Loucy (cell line): Measurements from ENCODE around the gene ZNF582.

Source experiments
- H2AFZ ChIP-seq: fragments of 200-600 bp; sonication (generic); 2 replicates; pipeline ENCODE4 v1.6.0; 2016; ENCODE audit warnings: antibody characterized with exemption, mild to moderate bottlenecking, low read length, moderate library complexity
- H3F3A ChIP-seq: fragments of 200-600 bp; 2 replicates; pipeline ENCODE4 v1.6.0; 2016; ENCODE audit warnings: antibody characterized with exemption, low read depth, mild to moderate bottlenecking
- H3K27me3 ChIP-seq: fragments of 200-600 bp; sonication (generic); 2 replicates; pipeline ENCODE4 v1.6.1; 2014; ENCODE audit warnings: low read length, mild to moderate bottlenecking; ENCODE audit not compliant: insufficient read depth, poor library complexity, severe bottlenecking
- H3K36me3 ChIP-seq: fragments of 200-600 bp; sonication (generic); 2 replicates; pipeline ENCODE4 v1.6.1; 2016; ENCODE audit warnings: low read length; ENCODE audit not compliant: insufficient read depth
- H3K4me1 ChIP-seq: fragments of 200-600 bp; sonication (generic); 2 replicates; pipeline ENCODE4 v1.5.1; 2014; ENCODE audit warnings: low read length, mild to moderate bottlenecking; ENCODE audit not compliant: insufficient read depth, poor library complexity, severe bottlenecking
- H3K4me2 ChIP-seq: fragments of 200-600 bp; sonication (generic); 2 replicates; pipeline ENCODE4 v1.6.0; 2014; ENCODE audit warnings: antibody characterized with exemption, low read length, low read depth, mild to moderate bottlenecking; ENCODE audit not compliant: poor library complexity, severe bottlenecking
- H3K4me3 ChIP-seq: fragments of 200-600 bp; sonication (generic); 2 replicates; pipeline ENCODE4 v1.5.1; 2014; ENCODE audit warnings: low read length, mild to moderate bottlenecking, mixed read lengths; ENCODE audit not compliant: poor library complexity, severe bottlenecking
- H3K79me2 ChIP-seq: fragments of 200-600 bp; sonication (generic); 2 replicates; pipeline ENCODE4 v1.6.1; 2014; ENCODE audit warnings: low read length; ENCODE audit not compliant: insufficient read depth
- H3K9ac ChIP-seq: fragments of 200-600 bp; sonication (generic); 2 replicates; pipeline ENCODE4 v1.6.0; 2014; ENCODE audit warnings: mild to moderate bottlenecking, low read depth, low read length, moderate library complexity; ENCODE audit not compliant: poor library complexity, severe bottlenecking
- H3K9me2 ChIP-seq: fragments of 200-600 bp; sonication (generic); replicated peaks from 2 replicates; pipeline ENCODE4 v1.6.1; 2016; ENCODE audit warnings: low read depth, low read length, mixed read lengths
- H3K9me3 ChIP-seq: fragments of 200-600 bp; sonication (generic); 2 replicates; pipeline ENCODE4 v1.6.1; 2014; ENCODE audit warnings: mild to moderate bottlenecking, antibody characterized with exemption, low read length, low read depth; ENCODE audit not compliant: insufficient read depth
- H4K20me1 ChIP-seq: fragments of 200-600 bp; sonication (generic); 2 replicates; pipeline ENCODE4 v1.6.0; 2014; ENCODE audit warnings: antibody characterized with exemption, low read length, mild to moderate bottlenecking; ENCODE audit not compliant: insufficient read depth, poor library complexity, severe bottlenecking
- EZH2phosphoT487 ChIP-seq: fragments of 200-600 bp; IDR thresholded peaks from 2 replicates; pipeline ENCODE4 v1.6.1; 2018; ENCODE audit warnings: antibody characterized with exemption, mild to moderate bottlenecking, moderate library complexity, borderline replicate concordance
- TF ChIP-seq, protein P1 (sequence below): fragments of 200-600 bp; sonication (generic); conservative IDR thresholded peaks from 2 replicates; pipeline ENCODE4 v1.5.1; 2014; ENCODE audit warnings: mild to moderate bottlenecking, antibody characterized with exemption, low read length

The ZNF582 gene

GRCh38 chr19:56393119-56394012 lies at the start of gene ZNF582:
ZNF582 (minus strand) TSS chr19:56393534; CDS start chr19:56391752, 1,782 bp downstream.
- TF ChIP-seq EZH2phosphoT487: no peak
- TF ChIP-seq, protein P1, sequence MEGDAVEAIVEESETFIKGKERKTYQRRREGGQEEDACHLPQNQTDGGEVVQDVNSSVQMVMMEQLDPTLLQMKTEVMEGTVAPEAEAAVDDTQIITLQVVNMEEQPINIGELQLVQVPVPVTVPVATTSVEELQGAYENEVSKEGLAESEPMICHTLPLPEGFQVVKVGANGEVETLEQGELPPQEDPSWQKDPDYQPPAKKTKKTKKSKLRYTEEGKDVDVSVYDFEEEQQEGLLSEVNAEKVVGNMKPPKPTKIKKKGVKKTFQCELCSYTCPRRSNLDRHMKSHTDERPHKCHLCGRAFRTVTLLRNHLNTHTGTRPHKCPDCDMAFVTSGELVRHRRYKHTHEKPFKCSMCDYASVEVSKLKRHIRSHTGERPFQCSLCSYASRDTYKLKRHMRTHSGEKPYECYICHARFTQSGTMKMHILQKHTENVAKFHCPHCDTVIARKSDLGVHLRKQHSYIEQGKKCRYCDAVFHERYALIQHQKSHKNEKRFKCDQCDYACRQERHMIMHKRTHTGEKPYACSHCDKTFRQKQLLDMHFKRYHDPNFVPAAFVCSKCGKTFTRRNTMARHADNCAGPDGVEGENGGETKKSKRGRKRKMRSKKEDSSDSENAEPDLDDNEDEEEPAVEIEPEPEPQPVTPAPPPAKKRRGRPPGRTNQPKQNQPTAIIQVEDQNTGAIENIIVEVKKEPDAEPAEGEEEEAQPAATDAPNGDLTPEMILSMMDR: peak; percentile 67
- Histone ChIP-seq H3K79me2 (no peaks in the 10 kb centered on the region), H3F3A (no peaks in the 10 kb centered on the region), H3K9me3 (no peaks in the 10 kb centered on the region; the same call in 1 of the 2 replicates), H3K36me3 (no peaks in the 10 kb centered on the region), H4K20me1 (no peaks in the 10 kb centered on the region), H2AFZ (peak within 1 kb of the TSS; percentile 85), H3K9ac (peak within 1 kb of the TSS; percentile 74), H3K9me2 (no peaks in the 10 kb centered on the region), H3K4me3 (peak within 1 kb of the TSS; percentile 76), H3K4me1 (peaks cover 6% of the 10 kb centered on the region), H3K27me3 (no peaks in the 10 kb centered on the region), H3K4me2 (peak within 1 kb of the TSS; percentile 67)

DNA sequence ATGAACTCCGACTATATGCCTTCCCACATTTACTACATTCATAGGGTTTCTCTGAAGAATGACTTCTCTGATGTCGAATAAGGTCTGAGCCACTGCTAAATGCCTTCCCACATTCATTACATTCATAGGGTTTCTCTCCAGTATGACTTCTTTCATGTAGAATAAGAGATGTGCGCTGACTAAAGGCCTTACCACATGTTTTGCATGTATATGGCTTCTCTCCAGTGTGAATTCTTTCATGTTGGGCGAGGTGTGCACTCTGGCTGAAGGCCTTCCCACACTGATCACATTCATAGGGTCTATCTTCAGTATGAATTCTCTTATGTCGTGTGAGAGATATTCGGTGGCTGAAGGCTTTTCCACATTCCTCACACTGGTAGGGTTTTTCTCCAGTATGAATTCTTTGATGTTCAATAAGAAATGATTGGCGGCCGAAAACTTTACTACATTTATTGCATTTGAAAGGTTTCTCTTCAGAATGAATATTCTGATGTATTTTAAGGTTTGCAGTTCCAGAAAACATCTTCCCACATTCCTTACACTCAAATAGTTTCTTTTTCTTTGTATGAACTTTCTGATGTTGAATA lies 48.0 kb upstream of the ZNF582 start:
- Histone ChIP-seq H3K4me3 (no peak overlapping the region), H2AFZ (no peak overlapping the region), H3K4me2 (no peak overlapping the region), H3K9me3 (peaks cover 27% of the 10 kb centered on the region), H3K27me3 (no peaks in the 10 kb centered on the region), H3K4me1 (no peaks in the 10 kb centered on the region), H3F3A (no peaks in the 10 kb centered on the region), H4K20me1 (no peaks in the 10 kb centered on the region), H3K9me2 (no peaks in the 10 kb centered on the region), H3K36me3 (peaks cover 25% of the 10 kb centered on the region; the same call in 1 of the 2 replicates), H3K79me2 (no peaks in the 10 kb centered on the region), H3K9ac (no peak overlapping the region)
- TF ChIP-seq, protein P1: no peak
- no peak for TF ChIP-seq EZH2phosphoT487

DNA sequence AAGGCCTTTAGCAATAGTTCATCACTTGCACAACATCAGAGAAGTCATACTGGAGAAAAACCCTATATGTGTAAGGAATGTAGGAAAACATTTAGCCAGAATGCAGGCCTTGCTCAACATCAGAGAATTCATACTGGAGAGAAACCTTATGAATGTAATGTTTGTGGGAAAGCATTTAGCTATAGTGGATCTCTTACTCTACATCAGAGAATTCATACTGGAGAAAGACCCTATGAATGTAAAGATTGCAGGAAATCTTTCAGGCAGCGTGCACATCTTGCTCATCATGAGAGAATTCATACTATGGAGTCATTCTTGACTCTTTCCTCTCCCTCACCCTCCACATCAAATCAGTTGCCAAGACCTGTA lies 30.6 kb upstream of the ZNF582 start:
- no peaks in the 10 kb centered on the region for H3F3A ChIP-seq
- H4K20me1 ChIP-seq: no peaks in the 10 kb centered on the region
- no peak overlapping the region for H3K9ac ChIP-seq
- H3K9me3 ChIP-seq: peaks cover 79% of the 10 kb centered on the region
- TF ChIP-seq, protein P1: no peak
- no peak for TF ChIP-seq EZH2phosphoT487
- H3K4me2 ChIP-seq: no peak overlapping the region
- H3K4me3 ChIP-seq: no peak overlapping the region
- no peaks in the 10 kb centered on the region for H3K4me1 ChIP-seq
- H3K79me2 ChIP-seq: no peaks in the 10 kb centered on the region
- H3K9me2 ChIP-seq: no peaks in the 10 kb centered on the region
- H3K27me3 ChIP-seq: no peaks in the 10 kb centered on the region
- H3K36me3 ChIP-seq: peaks cover 12% of the 10 kb centered on the region; the same call in 1 of the 2 replicates
- no peak overlapping the region for H2AFZ ChIP-seq
